GM23248 (cell line): Measurements from ENCODE around the gene PHC2.

Source experiments
- EZH2 ChIP-seq: fragments of 200-600 bp; sonication (generic); IDR thresholded peaks from 2 replicates; pipeline ENCODE4 v1.6.1; 2018; ENCODE audit warnings: antibody characterized with exemption, mild to moderate bottlenecking; ENCODE audit not compliant: insufficient read depth, poor library complexity, severe bottlenecking
- EZH2phosphoT487 ChIP-seq: fragments of 200-600 bp; sonication (generic); IDR thresholded peaks from 2 replicates; pipeline ENCODE4 v1.6.1; 2018; ENCODE audit warnings: antibody characterized with exemption, moderate library complexity, mild to moderate bottlenecking, low read depth; ENCODE audit not compliant: insufficient read depth

GRCh38 chr1:33274446-33274845 is 156.4 kb downstream of the PHC2 start:
- no peak for TF ChIP-seq EZH2
- TF ChIP-seq EZH2phosphoT487, result no peak
